ENCODE results near the gene ETFRF1.
A peak's percentile ranks its signal among the peaks of the same experiment; 100 is the strongest.

ETFRF1 gene

GRCh38 chr12:25195056-25195971 lies at the start of gene ETFRF1, which contains the start of gene DNAI7:
TSS of gene ETFRF1 (plus strand) at chr12:25195237. CDS start at chr12:25203957, 8,720 bp downstream.
TSS of gene DNAI7 (minus strand) at chr12:25195160. CDS start at chr12:25195078, 82 bp downstream.
- in situ Hi-C loops (cut with MboI; ENCODE audit: low pct_unique_long_range_greater_than_20kb, low sequenced_read_pairs, unreplicated experiment), result no loop called here
- peak; percentile 90 for DNase-seq (ENCODE audit: low spot score)
- TF ChIP-seq CTCF (IDR thresholded peaks at IDR 0.05; ENCODE audit: extremely low read depth, insufficient read depth, missing control alignments), result no peak

- no peak for DNase-seq (ENCODE audit: low spot score)
- in situ Hi-C loops (cut with MboI; ENCODE audit: low pct_unique_long_range_greater_than_20kb, low sequenced_read_pairs, unreplicated experiment), result loop anchor here (25.0 kb wide), 1 partner anchor 309 kb away; no protein-coding TSS in a partner anchor
- no peak for TF ChIP-seq CTCF (IDR thresholded peaks at IDR 0.05; ENCODE audit: extremely low read depth, insufficient read depth, missing control alignments)
Measured at GRCh38 chr12:25146686-25147085, 48.4 kb upstream of the ETFRF1 start.

- DNase-seq (ENCODE audit: low spot score), result no peak
- no peak for TF ChIP-seq CTCF (IDR thresholded peaks at IDR 0.05; ENCODE audit: extremely low read depth, insufficient read depth, missing control alignments)
- in situ Hi-C loops (cut with MboI; ENCODE audit: low pct_unique_long_range_greater_than_20kb, low sequenced_read_pairs, unreplicated experiment), result no loop called here
Measured at GRCh38 chr12:25151476-25151875, 43.6 kb upstream of the ETFRF1 start.

GRCh38 chr12:25152055-25152454 lies 43.0 kb upstream of the ETFRF1 start:
- no peak for DNase-seq (ENCODE audit: low spot score)
- in situ Hi-C loops (cut with MboI; ENCODE audit: low pct_unique_long_range_greater_than_20kb, low sequenced_read_pairs, unreplicated experiment), result no loop called here
- TF ChIP-seq CTCF (IDR thresholded peaks at IDR 0.05; ENCODE audit: extremely low read depth, insufficient read depth, missing control alignments), result no peak

- DNase-seq (ENCODE audit: low spot score), result peak; percentile 56
- peak; percentile 60 for TF ChIP-seq CTCF (IDR thresholded peaks at IDR 0.05; ENCODE audit: extremely low read depth, insufficient read depth, missing control alignments)
- in situ Hi-C loops (cut with MboI; ENCODE audit: low pct_unique_long_range_greater_than_20kb, low sequenced_read_pairs, unreplicated experiment), result no loop called here
Measured at GRCh38 chr12:25155022-25155576, 39.9 kb upstream of the ETFRF1 start.

GRCh38 chr12:25156061-25156460 lies 39.0 kb upstream of the ETFRF1 start:
- no peak for DNase-seq (ENCODE audit: low spot score)

More at GRCh38 chr12:25156061-25156460, 39.0 kb upstream of the ETFRF1 start:
- in situ Hi-C loops (cut with MboI; ENCODE audit: low pct_unique_long_range_greater_than_20kb, low sequenced_read_pairs, unreplicated experiment), result no loop called here
- TF ChIP-seq CTCF (IDR thresholded peaks at IDR 0.05; ENCODE audit: extremely low read depth, insufficient read depth, missing control alignments), result no peak

Measured in GM13977 (cell line).